NCI-H2227 (cell line): ENCODE measurements around the gene SLC22A17.
"Not testable (repeated sequence)": the region's sequence is repeated elsewhere in the genome, so short reads cannot be mapped to it uniquely, and the experiment has no call there.

Source experiments
- DNase-seq: peaks from one replicate; lab custom pipeline; 2025; ENCODE audit not compliant: unreplicated experiment; lab: John Stamatoyannopoulos, UW

SLC22A17 gene

DNA sequence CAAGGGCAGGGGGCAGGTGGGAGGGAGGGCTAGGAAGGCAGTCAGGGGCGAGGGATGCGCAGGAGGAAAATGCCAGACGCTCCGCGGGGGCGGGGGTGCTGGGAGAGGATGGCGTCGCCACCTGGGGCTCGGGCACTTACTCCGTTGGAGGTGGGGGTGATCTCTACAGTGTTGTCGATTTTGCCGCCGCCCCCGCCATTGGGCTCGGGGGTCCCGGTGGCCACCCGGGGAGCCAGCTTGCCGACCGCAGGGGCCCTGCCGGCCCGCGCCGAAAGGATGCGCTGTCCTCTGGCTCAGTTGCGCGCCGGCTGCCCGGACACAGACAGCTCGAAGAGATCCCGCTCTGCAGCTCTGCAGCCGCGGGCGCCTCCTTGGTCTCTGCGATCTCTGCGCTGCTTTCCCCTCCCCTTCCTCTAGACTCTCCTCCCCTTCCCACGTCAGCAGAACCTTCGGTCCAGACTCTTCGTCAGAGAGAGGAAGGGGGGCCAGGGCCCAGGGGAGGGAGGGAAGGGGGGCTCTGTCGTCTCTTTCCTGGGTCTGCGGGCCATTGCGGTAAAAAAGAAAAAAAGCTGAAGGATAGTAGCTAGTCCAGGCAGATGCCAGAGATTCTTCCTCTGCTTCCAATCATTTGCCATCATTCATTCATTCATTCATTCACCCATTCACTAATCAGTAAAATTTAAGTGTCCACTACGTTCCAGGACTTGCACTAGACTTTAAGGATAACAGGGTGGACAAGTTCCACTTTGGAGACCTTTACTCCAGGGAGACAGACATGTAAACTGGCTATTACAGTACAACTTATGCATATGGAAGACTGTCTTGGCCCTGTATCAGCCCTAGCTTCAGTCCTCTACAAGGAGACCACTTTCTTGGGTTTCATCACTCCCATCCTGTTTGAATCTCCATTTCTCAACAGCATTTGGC is at the start of gene SLC22A17:
Gene SLC22A17 (minus strand): TSS at position 382 of the 927 bp plus-strand sequence.
- peak; percentile 93 for DNase-seq

DNA sequence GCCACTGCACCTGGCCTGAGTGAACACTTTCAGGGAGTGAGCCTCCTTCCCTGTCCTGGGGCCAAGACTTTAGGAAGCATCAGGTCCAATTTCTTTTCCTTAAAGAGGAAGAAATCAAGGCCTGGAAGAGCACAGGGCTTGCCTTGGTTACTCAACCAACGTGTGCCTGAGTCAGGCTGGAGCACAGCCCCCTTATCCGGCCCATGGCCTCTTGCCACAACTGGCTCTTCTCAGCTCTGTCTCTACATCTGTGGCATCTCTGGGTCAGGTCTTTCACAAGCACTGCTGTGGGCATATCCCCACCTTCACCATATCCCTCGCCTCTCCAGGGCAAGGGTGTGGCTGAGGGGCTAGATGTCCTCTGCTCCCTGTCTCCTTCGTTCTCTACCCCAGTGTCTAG is 48.6 kb upstream of the SLC22A17 start:
- DNase-seq, result no peak

DNA sequence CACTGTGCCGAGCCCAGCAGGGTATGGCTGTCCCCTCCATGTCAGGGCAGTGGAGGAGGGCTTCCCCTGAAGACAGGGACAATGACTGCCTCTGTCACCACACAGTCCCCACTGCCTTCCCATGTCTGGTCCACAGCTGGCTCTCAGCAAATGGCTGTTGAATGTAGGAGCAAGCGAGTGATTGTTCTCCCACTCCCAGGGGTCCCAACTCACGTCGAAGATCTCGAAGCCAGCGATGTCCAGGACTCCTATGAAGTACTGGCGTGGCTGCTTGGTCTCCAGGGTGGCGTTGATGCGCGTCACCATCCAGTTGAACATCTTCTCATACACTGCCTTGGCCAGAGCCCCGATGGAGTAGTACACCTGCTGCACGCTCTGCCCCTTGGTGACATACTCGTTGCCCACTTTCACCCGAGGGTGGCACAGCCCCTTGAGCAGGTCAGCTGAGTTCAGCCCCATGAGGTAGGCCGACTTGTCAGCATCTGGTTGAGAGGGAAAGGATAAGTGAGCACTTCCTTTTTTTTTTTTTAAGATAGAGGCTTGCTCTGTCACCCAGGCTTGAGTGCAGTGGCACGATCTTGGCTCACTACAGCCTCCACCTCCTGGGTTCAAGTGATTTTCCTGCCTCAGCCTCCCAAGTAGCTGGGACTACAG is 47.9 kb upstream of the SLC22A17 start:
- not testable (repeated sequence) for DNase-seq

DNA sequence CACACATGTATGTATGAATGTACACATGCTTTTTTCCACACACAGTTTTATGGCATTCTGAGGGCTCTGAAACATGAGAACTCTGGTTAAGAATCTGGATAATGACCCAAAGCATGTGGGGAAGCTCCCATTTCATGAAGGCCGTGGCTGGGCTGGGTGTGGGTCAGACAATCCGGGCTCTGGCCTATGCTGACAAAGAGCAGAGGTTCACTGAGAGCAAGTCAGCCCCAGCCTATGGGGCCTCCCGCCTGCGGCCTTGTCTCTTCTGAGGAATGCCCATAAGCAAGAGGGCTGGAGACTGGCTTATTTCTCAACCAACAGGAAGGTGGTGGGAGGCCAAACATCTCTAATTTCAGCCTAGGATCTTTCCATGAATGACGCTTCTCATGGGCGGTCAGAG is 46.9 kb upstream of the SLC22A17 start:
- no peak for DNase-seq

DNA sequence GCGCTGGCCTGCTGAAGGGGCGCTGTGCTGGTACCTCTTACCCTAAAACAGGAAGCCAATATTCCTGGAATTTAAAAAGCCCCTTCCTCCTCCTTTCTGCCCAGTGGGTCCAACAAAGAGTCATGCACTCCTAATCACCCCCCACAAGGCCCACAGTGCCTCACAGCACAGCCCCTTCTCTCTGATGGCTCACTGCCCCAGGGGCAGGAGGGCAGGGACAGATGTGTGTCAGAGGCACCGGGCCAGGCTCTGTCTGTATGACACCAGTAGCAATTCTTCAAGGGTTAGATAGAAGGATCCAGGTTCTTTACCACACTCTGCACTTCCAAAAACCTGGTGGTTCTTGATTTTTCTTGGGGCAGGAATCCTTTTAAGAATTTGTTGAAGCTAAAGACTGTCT is 46.4 kb upstream of the SLC22A17 start:
- DNase-seq, result no peak

DNA sequence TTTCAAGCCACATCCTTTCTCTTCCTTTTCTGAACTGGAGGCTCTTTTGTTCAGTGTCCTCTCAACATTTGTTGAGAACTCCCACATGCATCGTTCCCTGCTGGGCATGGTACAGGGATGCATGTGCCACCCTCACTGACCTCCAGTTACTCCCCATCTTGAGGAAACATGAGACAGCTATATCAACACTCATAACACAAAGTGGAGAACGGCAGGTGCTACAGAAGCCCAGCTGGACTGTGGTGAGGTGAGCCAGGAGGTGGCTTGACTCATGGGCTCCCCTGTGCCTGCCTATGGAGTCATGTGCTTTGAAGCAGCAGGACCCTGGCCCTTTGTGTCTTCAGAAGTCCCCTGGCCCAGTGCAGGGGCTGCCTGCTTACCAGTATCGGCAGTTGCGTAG is 45.7 kb upstream of the SLC22A17 start:
- no peak for DNase-seq

DNA sequence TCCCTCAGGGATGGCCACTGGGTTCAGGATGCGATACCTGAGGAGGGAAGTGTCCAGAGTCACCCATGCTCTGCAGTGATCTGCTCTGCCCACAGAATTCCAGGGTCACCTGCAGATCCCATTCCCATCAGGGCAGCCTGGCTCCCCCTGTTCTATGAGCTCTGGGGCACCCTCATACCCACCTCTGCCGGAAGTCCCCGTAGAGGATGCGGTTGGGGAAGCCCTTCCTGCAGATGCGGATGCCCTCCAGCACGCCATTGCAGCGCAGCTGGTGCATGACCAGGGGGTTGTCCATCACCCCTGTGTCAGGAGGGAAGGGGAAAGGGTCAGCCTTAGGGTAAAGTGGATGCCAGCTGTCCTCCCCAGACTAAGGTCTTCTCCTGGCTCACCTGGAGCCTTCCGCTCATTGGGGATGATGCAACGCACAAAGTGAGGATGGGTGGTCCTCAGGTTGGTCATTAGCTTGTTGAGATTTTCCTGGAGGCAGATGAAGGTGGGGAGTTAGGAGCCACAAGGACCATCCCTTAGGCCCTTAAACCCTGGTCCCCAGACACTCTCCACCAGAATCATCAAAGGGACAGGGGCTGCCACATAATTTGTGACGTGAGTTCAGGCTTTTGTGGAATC is 44.2 kb upstream of the SLC22A17 start:
- no peak for DNase-seq

DNA sequence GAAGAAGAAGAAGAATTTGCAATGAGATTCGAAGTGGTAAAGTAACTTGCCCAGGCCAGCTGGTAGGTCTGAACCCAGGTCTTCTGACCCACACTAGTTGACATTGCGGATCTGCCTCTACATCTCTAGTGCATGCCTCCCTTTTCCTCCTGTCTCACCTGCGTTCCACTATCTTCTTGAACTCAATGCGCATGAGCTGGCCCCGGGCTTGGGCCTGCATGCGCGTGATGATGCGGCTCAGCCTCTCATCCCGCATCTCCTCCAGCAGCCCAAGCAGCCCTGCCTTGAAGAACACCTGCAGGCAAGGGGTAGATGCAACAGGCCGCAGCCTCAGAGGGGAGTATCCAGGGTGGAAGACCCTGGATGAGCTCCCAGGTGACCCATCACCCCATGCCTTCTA is 43.4 kb upstream of the SLC22A17 start:
- no peak for DNase-seq

DNA sequence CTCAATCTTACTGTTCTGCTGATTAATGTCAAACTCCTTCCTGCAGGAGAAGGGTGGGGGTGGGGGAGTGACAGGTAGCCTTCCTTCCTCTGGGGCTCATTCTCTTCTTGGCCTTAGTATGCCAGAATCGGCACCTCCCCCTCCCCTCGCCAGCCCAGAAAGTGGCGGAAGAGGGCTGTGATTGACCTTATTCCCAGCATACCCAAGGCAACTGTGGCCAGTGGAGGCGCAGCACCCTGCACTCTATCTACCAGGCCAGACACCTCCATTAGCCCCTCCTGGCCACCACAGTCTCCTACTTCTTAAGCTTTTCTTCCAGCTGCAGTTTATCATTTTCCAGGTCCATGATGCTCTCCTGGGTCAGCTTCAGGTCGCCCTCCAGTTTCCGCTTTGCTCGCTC is 39.9 kb upstream of the SLC22A17 start:
- no peak for DNase-seq

DNA sequence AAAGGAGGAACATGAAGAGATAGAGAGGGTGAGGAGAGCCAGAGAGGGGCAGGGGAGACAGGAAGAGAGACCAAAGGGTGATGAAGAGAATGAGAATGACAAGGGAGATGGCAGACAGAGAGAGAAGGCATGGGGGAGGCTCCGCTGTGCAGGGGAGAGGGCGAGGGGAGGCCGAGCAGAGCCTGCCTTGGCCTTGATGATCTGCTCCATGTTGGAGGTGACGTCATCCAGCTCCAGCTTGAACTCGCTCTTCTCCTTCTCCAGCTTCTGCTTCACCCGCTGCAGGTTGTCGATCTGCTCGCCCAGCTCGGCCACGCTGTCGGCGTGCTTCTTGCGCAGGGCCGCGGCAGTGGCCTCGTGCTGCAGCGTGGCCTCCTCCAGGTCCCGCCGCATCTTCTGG is 37.2 kb upstream of the SLC22A17 start:
- not testable (repeated sequence) for DNase-seq

DNA sequence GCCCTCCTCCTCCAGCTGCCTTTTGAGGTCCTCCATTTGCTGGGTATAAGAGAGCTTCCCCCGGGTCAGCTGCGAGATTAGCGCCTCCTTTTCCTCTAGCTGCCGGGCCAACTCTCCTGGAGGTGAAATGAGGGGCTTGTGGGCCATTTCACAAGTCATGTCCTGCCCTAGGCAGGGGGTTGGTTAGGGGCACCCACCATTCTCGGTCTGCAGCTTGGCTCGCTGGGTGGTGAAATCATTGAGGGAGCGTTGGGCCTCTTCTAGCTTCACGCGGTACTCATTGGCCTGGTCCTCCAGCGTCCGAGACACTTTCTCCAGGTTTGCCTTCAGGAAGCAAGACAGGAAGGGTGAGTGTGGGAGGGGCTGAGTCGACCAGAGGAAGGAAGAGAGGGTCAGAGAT is 36.7 kb upstream of the SLC22A17 start:
- no peak for DNase-seq

DNA sequence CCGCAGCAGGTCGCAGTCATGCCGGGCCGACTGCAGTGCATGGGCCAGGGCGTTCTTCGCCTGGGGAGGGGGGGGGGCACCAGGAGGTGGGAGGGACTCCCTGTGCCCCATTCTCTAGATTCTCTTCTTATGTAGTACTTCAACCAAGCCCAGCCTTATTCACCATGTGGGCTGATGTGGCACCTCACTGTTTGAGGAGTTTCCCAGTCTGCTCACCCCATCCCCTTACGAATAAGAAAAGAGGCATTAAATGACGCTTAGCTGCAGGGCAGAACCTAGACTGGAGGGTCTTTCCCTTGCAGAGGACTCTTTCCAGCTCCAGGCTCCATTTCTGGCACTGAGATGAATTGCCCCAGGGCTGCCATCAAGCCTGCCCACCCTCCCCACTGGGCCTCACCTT is 36.3 kb upstream of the SLC22A17 start:
- no peak for DNase-seq

DNA sequence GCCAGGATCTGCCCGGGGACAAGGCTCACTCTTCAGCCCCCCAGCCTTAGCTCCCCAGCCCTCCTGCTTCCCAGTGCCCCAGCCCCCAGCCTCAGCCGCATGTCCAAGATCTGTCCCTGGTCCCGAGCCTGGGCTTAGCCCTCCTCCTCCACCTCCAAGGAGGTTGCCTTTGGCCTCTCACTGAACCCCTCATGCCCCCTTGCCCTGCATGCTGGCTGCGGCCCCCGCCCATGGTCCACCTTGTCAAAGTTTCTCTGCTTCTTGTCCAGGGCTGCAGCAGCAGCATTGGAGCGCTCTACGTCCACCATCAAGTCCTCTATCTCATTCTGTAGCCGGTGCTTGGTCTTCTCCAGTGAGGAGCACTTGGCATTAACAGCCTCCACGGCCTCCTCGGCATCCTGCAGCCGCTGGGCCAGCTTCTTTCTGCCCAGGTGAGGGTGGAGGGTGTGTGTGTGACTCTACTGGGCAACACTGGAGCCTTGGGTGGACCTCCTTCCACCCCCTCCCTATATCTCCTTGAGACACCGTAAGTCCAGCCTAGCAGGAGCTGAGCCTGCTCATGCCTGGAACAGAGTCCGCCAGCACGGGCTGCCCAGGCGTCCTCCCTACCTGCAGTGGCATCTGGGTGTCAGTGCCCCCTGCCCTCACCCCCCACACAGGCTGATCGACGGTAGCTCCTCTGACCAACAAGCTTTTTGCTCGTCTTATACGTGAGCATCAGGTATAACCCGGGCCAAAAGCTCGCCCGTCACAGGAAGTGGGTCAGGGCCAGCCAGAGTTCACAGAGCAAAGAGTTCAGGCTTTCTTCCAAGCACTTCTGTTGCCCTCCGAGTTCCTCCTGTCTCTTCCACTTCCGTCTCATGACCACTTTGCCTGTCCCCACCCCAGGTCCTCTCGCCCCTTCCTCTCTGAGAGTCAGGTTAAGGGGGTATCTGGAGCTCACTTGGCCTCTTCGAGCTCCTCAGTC is 35.5 kb upstream of the SLC22A17 start:
- no peak for DNase-seq

DNA sequence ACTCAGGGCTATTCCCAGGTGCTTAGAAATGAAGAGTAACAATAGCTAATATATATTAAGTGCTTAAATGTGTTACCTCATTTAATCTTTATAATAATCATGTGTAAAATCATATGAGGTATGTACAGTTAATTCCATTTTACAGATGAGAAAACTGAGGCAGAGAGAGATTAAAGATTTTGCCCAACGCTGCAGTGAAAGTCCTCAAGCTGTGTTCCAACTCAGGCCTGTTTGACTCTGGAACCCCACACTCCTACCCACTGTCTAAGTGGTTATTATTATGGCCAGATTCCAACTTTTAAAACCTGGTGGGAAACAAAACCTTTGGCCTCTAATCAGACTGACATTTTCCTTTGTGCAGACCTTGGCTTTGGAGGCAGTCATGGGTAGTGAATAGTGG is 34.3 kb upstream of the SLC22A17 start:
- no peak for DNase-seq

DNA sequence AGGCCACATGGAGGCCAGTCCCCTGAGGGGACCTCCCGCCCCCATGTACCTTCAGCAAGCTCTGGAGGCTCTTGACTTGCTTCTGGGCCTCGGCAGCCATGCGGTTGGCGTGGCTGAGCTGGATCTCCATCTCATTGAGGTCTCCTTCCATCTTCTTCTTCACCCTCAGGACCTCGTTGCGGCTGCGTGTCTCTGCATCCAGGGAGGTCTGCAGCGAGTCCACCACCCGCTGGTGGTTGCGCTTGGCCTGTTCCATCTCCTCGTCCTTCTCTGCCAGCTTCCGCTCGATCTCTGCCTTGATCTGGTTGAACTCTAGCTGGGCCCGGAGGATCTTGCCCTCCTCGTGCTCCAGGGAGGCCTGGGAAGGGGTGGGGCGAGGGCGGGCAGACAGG is 33.6 kb upstream of the SLC22A17 start:
- not testable (repeated sequence) for DNase-seq

DNA sequence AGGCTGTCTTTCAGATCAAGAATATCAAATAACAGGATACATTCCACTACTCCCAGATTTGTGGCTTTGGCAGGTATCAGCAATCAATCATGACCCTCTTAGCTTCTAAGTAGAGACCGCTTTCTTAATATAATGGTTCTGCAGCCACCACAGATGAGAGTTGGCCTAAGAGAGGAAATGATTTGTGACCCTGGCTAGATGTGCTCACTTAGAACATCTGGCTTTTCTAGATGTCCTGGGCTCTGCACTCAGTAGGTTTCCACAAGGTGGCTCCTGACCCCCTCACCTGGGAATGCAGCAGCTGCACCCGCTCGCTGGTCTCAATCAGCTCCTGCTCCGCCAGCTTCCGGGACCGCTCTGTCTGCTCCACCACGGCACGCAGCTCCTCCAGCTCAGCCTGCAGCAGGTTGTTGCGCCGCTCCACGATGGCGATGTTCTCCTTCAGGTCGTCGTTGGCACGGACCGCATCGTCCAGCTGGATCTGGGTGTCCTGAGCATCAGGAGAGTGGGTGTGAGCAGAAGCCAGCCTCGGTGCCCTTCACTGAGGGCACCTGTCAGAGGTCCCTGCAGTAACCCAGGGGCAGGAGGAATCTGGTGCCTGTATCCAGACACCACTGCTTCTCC is 33.1 kb upstream of the SLC22A17 start:
- DNase-seq, result no peak

DNA sequence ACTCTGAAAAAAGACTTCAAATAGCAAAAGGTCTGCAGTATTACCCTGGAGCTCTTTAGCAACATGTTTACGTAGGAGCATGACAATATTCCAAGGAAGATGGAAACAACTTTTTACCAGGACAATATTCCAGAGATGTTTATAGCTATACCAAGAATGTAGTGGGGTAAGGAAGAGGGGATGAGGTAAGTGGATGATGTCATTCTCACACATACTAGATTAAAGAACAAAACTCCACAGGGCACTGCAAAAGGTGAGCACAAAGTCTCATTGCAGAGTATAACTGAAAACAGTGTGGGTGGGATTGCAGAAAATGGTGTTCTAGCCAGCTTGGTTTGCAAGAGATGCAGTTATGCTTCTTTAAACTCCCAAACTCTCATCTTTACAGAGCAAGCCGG is 32.6 kb upstream of the SLC22A17 start:
- DNase-seq, result no peak

DNA sequence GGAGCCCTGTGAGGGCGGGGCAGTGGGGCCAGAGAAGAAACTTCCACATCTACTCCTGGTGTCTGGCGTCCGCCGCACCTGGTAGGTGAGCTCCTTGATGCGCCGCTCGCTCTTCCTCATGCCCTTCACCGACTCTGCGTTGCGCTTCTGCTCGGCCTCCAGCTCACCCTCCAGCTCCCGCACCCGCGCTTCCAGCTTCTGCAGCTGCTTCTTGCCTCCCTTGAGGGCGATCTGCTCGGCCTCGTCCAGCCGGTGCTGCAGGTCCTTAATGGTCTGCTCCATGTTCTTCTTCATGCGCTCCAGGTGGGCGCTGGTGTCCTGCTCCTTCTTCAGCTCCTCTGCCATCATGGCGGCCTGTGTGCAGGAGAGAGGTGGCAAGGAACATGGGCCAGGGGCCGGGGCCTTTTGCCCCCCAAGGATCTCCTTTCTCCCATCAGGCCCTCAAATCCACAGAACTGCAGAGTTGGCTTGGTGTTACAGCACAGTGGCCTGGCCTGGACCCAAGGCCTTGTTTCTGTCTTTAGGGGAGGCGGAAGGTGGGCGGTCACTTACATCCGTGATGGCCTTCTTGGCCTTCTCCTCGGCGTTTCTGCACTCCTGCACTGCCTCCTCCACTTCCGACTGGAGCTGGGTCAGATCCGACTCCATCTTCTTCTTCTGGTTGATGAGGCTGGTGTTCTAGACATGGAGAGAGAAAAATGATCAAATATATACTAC is 31.8 kb upstream of the SLC22A17 start:
- no peak for DNase-seq

DNA sequence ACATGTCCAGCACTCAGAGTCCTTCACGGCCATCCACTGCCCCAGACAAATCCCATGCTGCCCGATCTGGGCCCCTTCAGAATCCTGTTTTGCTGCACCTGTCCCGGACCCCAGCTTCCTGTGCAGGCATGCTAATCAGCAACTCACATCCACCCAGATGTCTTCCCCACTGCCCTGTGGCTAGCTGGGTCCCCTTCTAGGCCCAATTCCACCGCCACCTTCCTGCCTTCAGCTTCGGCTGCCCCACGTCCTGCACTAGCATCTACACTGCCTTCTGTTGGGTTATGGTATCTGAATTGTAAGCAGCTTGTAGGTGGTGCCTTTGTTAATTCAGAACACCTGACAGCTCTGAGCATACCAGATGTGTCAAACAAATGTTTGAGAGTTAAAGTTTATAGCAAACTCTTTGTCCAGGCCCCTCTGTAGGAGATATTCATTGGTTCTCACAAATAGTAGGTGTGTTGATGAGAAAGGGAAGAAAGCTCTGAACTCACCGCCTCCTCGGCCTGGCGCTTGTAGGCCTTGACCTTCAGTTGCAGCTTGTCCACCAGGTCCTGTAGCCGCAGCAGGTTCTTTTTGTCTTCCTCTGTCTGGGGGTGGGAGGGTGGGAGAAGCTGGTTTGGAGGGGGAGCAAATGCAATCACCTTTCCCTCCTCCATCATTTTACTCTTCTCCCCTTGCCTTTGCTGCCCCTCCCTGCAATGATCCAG is 30.2 kb upstream of the SLC22A17 start:
- DNase-seq, result no peak
